ENCODE measurements around the gene GFOD1. TPM values are rescaled to one million over a fixed set of nuclear protein-coding genes. Genes with fewer than 3 reads are reported as not detected.

GFOD1 gene
- total and polyA plus RNA-seq, 2 donors, result 9.8 to 13.7 TPM

DNA sequence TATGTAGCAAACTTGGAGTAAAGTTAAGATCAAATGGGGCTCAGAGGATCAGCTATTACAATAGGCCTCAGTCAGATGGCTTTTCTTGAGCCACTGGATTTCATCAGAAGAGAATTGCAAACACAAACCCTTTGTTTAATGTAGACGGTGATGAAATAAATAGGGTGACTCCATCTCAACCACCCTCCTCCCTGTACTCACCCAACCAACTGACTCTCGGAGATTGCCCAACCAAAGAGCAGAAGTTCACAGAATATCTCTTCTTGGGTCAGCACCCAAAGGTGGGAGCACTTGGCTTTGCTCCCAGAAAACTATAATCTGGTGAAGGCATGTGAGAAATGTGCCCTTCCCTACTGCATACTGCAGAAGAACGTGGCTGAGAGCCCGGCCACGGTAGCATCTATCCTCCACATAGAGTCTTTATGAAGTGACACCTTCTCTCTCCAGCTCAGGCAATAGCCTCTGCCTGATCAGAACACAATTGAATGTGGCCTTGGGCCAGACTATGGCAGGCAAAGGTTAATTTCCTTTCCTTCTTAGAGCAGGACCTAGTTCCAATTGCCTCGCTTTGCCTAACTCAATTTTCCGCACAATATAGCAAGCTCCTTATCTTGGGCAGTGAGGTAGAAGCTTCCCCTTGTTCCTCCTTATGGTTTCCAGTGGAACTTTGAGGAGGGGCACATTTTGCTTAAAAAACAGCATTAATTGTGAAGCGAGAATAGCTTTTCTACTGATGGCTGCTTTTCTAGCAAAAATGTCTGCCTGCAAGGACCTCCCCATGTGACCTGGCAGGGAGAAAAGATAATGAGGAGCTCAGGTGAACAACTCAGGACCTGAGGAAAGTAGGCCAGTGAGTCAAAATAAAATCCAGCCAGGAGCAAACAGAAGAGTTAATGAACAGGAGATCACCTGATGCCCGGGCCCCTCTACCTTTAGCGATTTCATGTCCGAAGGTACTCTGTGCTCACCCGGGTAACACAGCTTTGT lies 79.4 kb downstream of the GFOD1 start:
- WGBS, result 81% methylated on average over 12 of the region's 12 CpGs
- DNase-seq (ENCODE audit: extremely low spot score), result no peak
- H3K27ac ChIP-seq (ENCODE audit: low read depth), result no peak overlapping the region
- no peak overlapping the region for H3K4me3 ChIP-seq (ENCODE audit: low read depth, low read length)
- H3K4me1 ChIP-seq (ENCODE audit: insufficient read depth), result no peaks in the 10 kb centered on the region
- H3K36me3 ChIP-seq (ENCODE audit: insufficient read depth), result no peaks in the 10 kb centered on the region

DNA sequence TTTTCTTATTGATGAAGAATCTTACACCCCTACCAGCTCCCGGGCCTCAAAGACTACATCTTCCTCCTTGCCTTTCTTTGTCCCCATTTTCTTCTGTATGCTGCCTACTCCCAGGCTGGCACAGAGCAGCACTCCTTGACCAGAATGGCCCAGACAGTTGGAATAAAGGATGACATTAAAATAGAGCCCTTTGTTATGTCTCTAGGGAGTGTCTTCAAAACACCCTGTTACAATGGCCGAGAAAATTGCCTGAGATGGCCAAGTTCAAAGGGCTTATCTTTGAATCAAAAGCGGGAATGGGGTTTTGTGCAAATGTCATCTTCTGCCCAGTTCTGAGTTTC lies 80.1 kb downstream of the GFOD1 start:
- 97% methylated on average over 3 of the region's 3 CpGs for WGBS
- no peak overlapping the region for H3K27ac ChIP-seq (ENCODE audit: low read depth)
- no peak overlapping the region for H3K4me3 ChIP-seq (ENCODE audit: low read depth, low read length)
- H3K36me3 ChIP-seq (ENCODE audit: insufficient read depth), result no peaks in the 10 kb centered on the region
- no peaks in the 10 kb centered on the region for H3K4me1 ChIP-seq (ENCODE audit: insufficient read depth)
- no peak for DNase-seq (ENCODE audit: extremely low spot score)

DNA sequence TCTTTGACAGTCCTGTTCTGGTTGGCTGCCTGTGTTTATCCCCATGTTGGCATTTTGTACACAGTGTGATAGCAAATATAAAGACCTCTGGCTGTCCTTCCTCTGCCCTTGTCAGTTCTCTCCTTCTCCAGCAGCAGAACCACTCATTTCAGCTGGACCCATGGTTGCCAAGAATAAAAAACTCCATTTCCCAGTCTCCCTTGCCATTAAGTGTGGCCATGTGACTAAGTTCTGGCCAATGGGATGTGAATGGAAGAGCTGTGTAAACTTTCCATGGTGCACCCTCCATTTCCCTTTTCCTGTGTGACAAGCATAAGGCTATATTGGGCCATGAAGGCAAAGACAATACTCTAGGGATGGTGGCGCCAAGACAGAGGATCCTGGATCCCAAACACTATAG lies 80.6 kb downstream of the GFOD1 start:
- H3K4me1 ChIP-seq (ENCODE audit: insufficient read depth), result no peaks in the 10 kb centered on the region
- H3K27ac ChIP-seq (ENCODE audit: low read depth), result no peak overlapping the region
- no peak overlapping the region for H3K4me3 ChIP-seq (ENCODE audit: low read depth, low read length)
- DNase-seq (ENCODE audit: extremely low spot score), result no peak
- WGBS, result 93% methylated on average over 1 of the region's 1 CpG
- H3K36me3 ChIP-seq (ENCODE audit: insufficient read depth), result no peaks in the 10 kb centered on the region

DNA sequence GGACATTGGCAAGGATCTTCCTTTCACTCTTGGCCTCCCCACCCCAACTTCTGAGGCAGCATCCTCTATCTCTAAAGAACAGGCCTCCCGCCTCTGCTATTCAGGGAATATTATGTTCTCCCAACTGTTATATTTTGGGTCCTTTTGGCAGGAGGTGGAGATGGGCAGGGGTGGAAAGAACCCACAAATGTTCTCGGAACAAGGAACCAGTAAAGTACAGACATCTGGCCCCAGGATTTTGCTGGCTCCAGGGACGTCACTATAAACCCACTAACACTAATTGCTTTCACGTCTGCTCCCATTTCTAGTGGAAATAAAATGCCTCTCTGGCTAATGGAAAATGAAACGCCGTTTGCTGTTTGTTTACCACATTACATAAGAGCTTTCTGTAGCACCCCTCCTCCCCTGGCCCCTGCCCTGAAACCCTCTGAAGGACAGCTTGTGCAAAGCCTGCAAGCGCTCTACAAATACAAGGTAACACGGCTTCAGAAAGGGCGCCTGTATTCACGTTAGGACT lies 81.4 kb downstream of the GFOD1 start:
- H3K4me1 ChIP-seq (ENCODE audit: insufficient read depth), result no peaks in the 10 kb centered on the region
- H3K27ac ChIP-seq (ENCODE audit: low read depth), result no peak overlapping the region
- no peaks in the 10 kb centered on the region for H3K36me3 ChIP-seq (ENCODE audit: insufficient read depth)
- 80% methylated on average over 10 of the region's 10 CpGs for WGBS
- no peak overlapping the region for H3K4me3 ChIP-seq (ENCODE audit: low read depth, low read length)
- DNase-seq (ENCODE audit: extremely low spot score), result no peak

DNA sequence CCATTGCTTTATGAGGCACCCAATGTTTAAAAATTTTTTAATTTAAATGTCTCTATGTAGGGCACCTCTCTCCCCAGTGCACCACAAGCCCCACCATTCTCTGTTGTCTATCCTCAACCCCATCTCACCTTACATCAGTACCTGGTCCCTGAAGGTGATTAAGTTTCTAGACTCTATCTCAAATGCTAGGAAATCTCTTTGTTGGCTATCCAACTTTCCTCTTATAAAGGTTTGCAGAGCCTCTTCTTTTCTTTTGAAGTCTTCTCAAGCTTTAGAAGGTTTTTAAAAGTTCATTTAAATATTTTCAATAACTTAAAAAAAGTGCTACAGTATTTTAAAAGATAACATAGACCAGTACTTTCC lies 82.5 kb downstream of the GFOD1 start:
- H3K4me1 ChIP-seq (ENCODE audit: insufficient read depth), result no peaks in the 10 kb centered on the region
- no peak overlapping the region for H3K27ac ChIP-seq (ENCODE audit: low read depth)
- no peak overlapping the region for H3K4me3 ChIP-seq (ENCODE audit: low read depth, low read length)
- H3K36me3 ChIP-seq (ENCODE audit: insufficient read depth), result no peaks in the 10 kb centered on the region
- DNase-seq (ENCODE audit: extremely low spot score), result no peak

DNA sequence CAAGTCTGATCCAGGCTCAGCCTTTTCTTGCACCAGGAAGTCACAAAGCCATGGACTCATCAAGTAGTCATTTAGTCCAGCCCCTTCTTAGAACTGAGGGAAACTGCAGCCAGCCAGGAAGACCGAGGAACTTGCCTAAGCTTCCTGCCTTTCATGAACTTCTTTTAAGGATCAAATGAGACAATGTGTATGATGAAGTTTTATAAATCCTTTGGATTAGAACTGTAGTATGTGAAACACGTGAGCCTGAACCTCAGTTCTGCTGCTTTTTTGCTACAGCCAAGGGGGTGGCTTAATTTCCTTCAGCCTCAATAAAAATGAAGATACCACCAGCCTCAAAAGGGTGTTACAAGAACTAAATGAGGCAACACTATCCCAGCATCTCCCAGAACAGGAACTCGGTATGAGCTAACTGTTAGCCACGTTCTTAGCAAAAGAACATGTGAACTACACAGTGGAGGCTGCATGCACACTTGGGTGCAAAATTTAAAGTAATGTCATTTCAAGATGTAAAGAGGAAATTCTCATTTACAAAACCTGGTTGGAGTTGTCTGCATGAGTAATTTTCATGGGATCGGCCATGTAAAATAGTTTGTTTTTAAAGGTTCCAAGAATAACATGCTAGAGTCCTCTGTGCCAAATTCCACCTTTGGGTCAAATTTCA lies 83.0 kb downstream of the GFOD1 start:
- Histone ChIP-seq H3K36me3 (ENCODE audit: insufficient read depth) (no peaks in the 10 kb centered on the region), H3K4me1 (ENCODE audit: insufficient read depth) (no peaks in the 10 kb centered on the region), H3K27ac (ENCODE audit: low read depth) (no peak overlapping the region), H3K4me3 (ENCODE audit: low read depth, low read length) (no peak overlapping the region)
- no peak for DNase-seq (ENCODE audit: extremely low spot score)
- WGBS, result 72% methylated on average over 5 of the region's 5 CpGs

DNA sequence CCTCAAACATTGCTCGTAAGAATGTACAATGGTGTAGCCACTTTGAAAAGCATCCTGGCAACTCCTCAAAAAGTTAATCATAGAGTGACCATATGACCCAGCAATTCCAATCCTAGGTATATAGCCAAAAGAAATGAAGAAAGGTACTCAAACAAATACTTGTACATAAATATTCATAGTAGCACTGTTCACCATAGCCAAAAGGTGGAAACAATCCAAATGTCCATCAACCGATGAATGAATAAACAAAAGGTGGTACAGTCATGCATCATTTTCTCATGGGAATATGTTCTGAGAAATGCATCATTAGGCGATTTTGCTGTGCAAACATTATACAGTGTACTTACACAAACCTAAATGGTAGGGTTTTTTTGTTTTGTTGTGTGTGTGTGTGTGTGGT lies 84.7 kb downstream of the GFOD1 start:
- no peaks in the 10 kb centered on the region for H3K36me3 ChIP-seq (ENCODE audit: insufficient read depth)
- no peaks in the 10 kb centered on the region for H3K4me1 ChIP-seq (ENCODE audit: insufficient read depth)
- no peak overlapping the region for H3K4me3 ChIP-seq (ENCODE audit: low read depth, low read length)
- H3K27ac ChIP-seq (ENCODE audit: low read depth), result no peak overlapping the region
- 93% methylated on average over 3 of the region's 3 CpGs for WGBS
- no peak for DNase-seq (ENCODE audit: extremely low spot score)

DNA sequence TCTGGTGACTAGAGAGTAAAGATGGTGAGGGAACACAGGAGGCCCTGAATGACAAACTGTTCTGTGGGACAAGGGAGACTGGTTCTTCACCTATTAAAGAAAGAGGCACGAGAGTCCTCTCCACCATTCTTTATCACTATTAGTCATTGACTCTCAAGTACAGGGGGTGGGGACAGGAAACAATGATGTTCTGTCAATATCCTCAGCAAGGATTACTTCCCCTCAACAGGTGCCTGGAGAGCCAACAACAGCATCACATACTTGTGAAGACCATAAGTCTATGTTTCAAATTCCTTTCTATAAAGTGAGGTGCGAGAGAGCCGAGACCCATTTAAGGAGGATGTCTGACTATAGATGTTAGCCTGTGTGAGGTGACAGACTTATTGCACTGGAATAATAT lies 86.6 kb downstream of the GFOD1 start:
- H3K36me3 ChIP-seq (ENCODE audit: insufficient read depth), result no peaks in the 10 kb centered on the region
- no peak for DNase-seq (ENCODE audit: extremely low spot score)
- H3K27ac ChIP-seq (ENCODE audit: low read depth), result no peak overlapping the region
- WGBS, result 93% methylated on average over 3 of the region's 3 CpGs
- H3K4me3 ChIP-seq (ENCODE audit: low read depth, low read length), result no peak overlapping the region
- H3K4me1 ChIP-seq (ENCODE audit: insufficient read depth), result no peaks in the 10 kb centered on the region

DNA sequence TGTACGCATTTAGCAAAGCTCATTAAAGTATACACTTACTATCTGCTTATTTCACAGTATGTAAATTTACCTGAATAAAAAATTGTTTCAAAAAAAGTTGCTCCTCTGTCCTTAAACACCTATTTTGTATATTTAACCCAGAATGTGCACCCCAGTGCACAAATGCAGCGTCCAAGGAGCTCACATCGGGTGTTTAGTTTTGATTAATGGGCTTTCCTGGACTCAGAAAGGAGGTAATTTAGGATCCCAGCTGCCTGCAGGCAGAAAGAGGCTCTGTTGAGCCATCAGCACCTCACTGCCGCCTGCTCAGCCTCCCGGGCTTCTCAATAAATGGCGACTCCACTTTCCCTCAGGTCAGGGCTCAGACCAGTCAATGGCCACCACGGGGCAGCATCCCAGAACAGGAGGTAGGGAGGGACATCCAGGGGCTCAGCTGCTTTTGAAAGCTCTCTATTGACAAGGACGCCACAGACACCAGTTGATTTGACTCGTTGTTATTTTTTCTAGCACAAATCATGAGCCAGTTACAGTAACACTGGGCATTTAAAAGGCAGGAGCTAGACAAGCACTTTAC lies 88.9 kb downstream of the GFOD1 start:
- H3K4me3 ChIP-seq (ENCODE audit: low read depth, low read length), result no peak overlapping the region
- no peaks in the 10 kb centered on the region for H3K36me3 ChIP-seq (ENCODE audit: insufficient read depth)
- no peak for DNase-seq (ENCODE audit: extremely low spot score)
- H3K4me1 ChIP-seq (ENCODE audit: insufficient read depth), result no peaks in the 10 kb centered on the region
- WGBS, result 89% methylated on average over 9 of the region's 9 CpGs
- H3K27ac ChIP-seq (ENCODE audit: low read depth), result no peak overlapping the region

DNA sequence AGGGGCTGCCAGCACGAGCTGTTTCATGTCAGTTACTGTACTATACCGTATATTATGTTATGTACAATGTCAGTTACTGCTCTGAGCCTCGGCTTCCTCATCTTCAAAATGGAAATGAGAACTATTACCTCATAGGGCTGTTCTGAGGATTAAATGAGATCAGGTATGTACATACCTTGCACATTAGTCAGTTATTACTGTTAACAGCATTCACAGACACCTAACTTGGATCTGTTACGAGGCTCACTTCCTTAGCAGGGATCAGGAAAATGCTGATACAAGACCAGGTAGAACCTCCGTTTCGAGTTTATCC lies 89.4 kb downstream of the GFOD1 start:
- H3K4me3 ChIP-seq (ENCODE audit: low read depth, low read length), result no peak overlapping the region
- H3K4me1 ChIP-seq (ENCODE audit: insufficient read depth), result no peaks in the 10 kb centered on the region
- H3K36me3 ChIP-seq (ENCODE audit: insufficient read depth), result no peaks in the 10 kb centered on the region
- DNase-seq (ENCODE audit: extremely low spot score), result no peak
- no peak overlapping the region for H3K27ac ChIP-seq (ENCODE audit: low read depth)
- WGBS, result 85% methylated on average over 6 of the region's 6 CpGs

DNA sequence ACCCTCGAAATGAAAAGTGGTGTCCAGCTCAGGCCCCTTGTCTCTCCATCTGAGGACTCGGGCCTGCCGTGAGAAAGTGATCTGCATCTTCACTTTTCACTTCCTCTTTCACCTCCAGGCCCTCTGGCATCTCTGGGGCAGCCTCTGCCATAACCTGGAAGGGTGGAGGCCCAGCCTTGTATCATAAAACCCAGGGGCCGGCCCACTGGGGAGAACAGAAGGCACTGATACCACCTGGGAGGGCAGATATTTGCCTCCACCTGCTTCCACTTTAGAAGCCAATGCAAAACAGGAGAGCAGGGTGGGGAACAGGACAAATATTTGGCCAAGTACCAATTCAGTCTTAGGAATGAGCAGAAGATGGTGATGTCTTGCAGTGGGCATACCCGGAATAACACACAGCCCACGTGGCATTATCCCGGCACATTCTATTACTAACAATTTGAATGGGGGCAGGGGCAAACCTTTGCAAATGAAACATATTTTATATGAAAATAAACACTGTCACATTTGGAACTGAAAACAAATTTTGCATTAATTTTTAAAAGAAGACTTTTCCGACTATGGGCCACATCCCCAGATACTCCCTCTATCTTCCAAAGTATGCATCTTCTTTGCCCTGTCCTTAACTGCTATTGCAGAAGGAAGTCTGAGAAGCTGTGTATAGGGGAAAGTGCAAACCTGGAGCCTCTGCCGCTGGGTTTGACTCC lies 89.9 kb downstream of the GFOD1 start:
- Histone ChIP-seq H3K27ac (ENCODE audit: low read depth) (no peak overlapping the region), H3K36me3 (ENCODE audit: insufficient read depth) (no peaks in the 10 kb centered on the region), H3K4me3 (ENCODE audit: low read depth, low read length) (no peak overlapping the region), H3K4me1 (ENCODE audit: insufficient read depth) (no peaks in the 10 kb centered on the region)
- 73% methylated on average over 9 of the region's 9 CpGs for WGBS
- no peak for DNase-seq (ENCODE audit: extremely low spot score)

DNA sequence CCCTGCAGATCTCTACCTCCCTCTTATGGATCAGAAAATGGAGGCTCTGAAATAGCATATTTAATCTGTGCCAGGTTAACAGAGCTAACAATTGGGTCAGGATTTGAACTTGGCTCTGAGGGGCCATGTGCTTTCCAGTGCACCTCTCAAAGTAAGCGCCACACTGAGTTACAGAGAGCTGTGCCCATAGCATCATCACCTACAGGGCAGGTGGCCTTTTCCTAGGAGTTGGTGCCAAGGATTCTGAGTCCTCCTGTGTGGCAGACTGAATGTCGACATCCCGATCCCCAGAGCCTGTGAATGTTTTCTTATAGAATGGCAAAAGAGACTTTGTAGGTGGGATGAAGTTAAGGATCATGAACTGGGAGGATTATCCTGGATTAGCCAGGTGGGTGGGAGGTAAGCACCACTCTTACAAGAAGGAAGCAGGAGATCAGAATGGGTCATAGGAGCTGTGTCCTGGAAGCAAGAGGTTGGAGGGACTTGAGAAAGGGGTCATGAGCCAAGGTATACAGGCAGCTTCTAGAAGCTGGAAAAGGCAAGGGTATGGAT lies 91.1 kb downstream of the GFOD1 start:
- 97% methylated on average over 3 of the region's 3 CpGs for WGBS
- no peak overlapping the region for H3K4me3 ChIP-seq (ENCODE audit: low read depth, low read length)
- H3K27ac ChIP-seq (ENCODE audit: low read depth), result no peak overlapping the region
- no peaks in the 10 kb centered on the region for H3K36me3 ChIP-seq (ENCODE audit: insufficient read depth)
- no peak for DNase-seq (ENCODE audit: extremely low spot score)
- H3K4me1 ChIP-seq (ENCODE audit: insufficient read depth), result no peaks in the 10 kb centered on the region

Data from urinary bladder (tissue), 4 donors.